Measurements from ENCODE around the gene DOC2A. TPM values are rescaled to one million over a fixed set of nuclear protein-coding genes. Genes with fewer than 3 reads are reported as not detected.

DOC2A gene
- total and polyA plus RNA-seq, 2 of the 4 experiments (the other 2 are of a cell fraction): under 0.01 to 0.48 TPM

GRCh38 chr16:29989111-29989858 is 21.5 kb downstream of the DOC2A start:
- Histone ChIP-seq H3K14ac (replicated peaks; ENCODE audit: low read depth, low read length) (no peak overlapping the region), H4K91ac (ENCODE audit: insufficient read depth, low read depth, low read length) (no peak overlapping the region), H2BK5ac (ENCODE audit: low read depth, low read length, poor library complexity, severe bottlenecking) (no peak overlapping the region), H2AFZ (replicated peaks; ENCODE audit: low read length, poor library complexity) (no peak overlapping the region), H4K20me1 (ENCODE audit: insufficient read depth, low read length) (no peaks in the 10 kb centered on the region; the same call in 1 of the 2 replicates), H2BK120ac (ENCODE audit: low read depth, low read length) (no peak overlapping the region), H3K18ac (ENCODE audit: low read depth, low read length) (no peak overlapping the region), H3K36me3 (ENCODE audit: control insufficient read depth, insufficient read depth, low read length) (peaks cover 67% of the 10 kb centered on the region), H3K27ac (ENCODE audit: insufficient read depth, low read length) (no peak overlapping the region), H3K27me3 (ENCODE audit: control insufficient read depth, insufficient read depth, low read length) (no peaks in the 10 kb centered on the region), H3K4me2 (ENCODE audit: low read depth, low read length) (no peak overlapping the region), H3K4ac (ENCODE audit: low read depth, low read length) (no peak overlapping the region), H3K4me1 (ENCODE audit: control insufficient read depth, insufficient read depth, low read length) (no peaks in the 10 kb centered on the region), H2BK15ac (ENCODE audit: low read depth, low read length) (no peak overlapping the region), H4K8ac (ENCODE audit: low read depth in 2 of 2, low read length in 2 of 2) (no peak overlapping the region), H3K9me1 (ENCODE audit: insufficient read depth, low read length) (no peaks in the 10 kb centered on the region), H3K4me3 (ENCODE audit: insufficient read depth, low read depth, low read length) (no peak overlapping the region), H3K56ac (ENCODE audit: extremely low read depth, insufficient read depth, low read length) (no peak overlapping the region), H3K79me1 (ENCODE audit: low read depth in 1 of 2, low read length in 2 of 2) (peaks cover 0 to 12% of the 10 kb centered on the region in 2 experiments; a peak in 1 of 4 replicates), H4K5ac (ENCODE audit: low read depth, low read length) (no peak overlapping the region), H3K9me3 (ENCODE audit: control insufficient read depth, insufficient read depth, low read length) (no peaks in the 10 kb centered on the region), H2AK5ac (ENCODE audit: low read depth, low read length) (no peak overlapping the region), H2AK9ac (replicated peaks; ENCODE audit: low read depth, low read length, poor library complexity) (no peak overlapping the region), H3K9ac (ENCODE audit: low read depth, low read length) (no peak overlapping the region), H2BK20ac (ENCODE audit: low read depth, low read length) (no peak overlapping the region), H3K23ac (ENCODE audit: low read depth, low read length) (no peak overlapping the region)
- TF ChIP-seq RCOR1 (IDR thresholded peaks at IDR 0.05; ENCODE audit: insufficient replicate concordance, low read length): no peak
- no peak for TF ChIP-seq CTCF (conservative IDR thresholded peaks at IDR 0.05; ENCODE audit: low read depth, low read length)
- TF ChIP-seq SMC3 (IDR thresholded peaks at IDR 0.05; ENCODE audit: low read depth, low read length): no peak
- TF ChIP-seq MAFK (IDR thresholded peaks at IDR 0.05; ENCODE audit: low read depth, low read length): no peak
- no peak for TF ChIP-seq ELK1 (IDR thresholded peaks at IDR 0.05; ENCODE audit: borderline replicate concordance, low read depth, low read length)
- no peak for TF ChIP-seq MXI1 (IDR thresholded peaks at IDR 0.05; ENCODE audit: borderline replicate concordance, low read depth, low read length)
- no peak for TF ChIP-seq BHLHE40 (IDR thresholded peaks at IDR 0.05; ENCODE audit: low read depth, low read length)
- no peak for TF ChIP-seq FOS (IDR thresholded peaks at IDR 0.05; ENCODE audit: low read depth, low read length)
- TF ChIP-seq USF2 (IDR thresholded peaks at IDR 0.05; ENCODE audit: low read depth, low read length): no peak
- TF ChIP-seq MAZ (IDR thresholded peaks at IDR 0.05; ENCODE audit: borderline replicate concordance, low read depth, low read length): no peak
- TF ChIP-seq NFE2L2 (IDR thresholded peaks at IDR 0.05; ENCODE audit: low read depth, low read length): no peak
- no peak for TF ChIP-seq RAD21 (IDR thresholded peaks at IDR 0.05; ENCODE audit: low read length)
- no peak for TF ChIP-seq CHD1 (IDR thresholded peaks at IDR 0.05; ENCODE audit: low read depth, low read length)
- no peak for TF ChIP-seq RFX5 (IDR thresholded peaks at IDR 0.05; ENCODE audit: low read depth, low read length)
- no peak for TF ChIP-seq POLR2A (IDR thresholded peaks at IDR 0.05; ENCODE audit: low read depth, low read length)
- TF ChIP-seq CEBPB (IDR thresholded peaks at IDR 0.05; ENCODE audit: low read depth, low read length): no peak
- 93% methylated on average over 18 of the region's 23 CpGs; no CpG with 5 or more reads in 1 of the 2 experiments for WGBS, 2 experiments (ENCODE audit: extremely low coverage in 2 of 2, insufficient read length in 1 of 2)
- no TSS peak for BruUV-seq (replicated peaks)
- ATAC-seq (ENCODE audit: low read depth) (no peak), DNase-seq (no peak)
- CTCF ChIA-PET: no interaction called here
- POLR2A ChIA-PET (ENCODE audit: unreplicated experiment): no interaction called here
- in situ Hi-C loops (cut with MboI; ENCODE audit: low sequenced_read_pairs) (no loop called here), dilution Hi-C loops (cut with HindIII; ENCODE audit: low sequenced_read_pairs, unreplicated experiment) (no loop called here), intact Hi-C loops (cut with micrococcal nuclease) (no loop called here)

All from IMR-90 (cell line).